Measurements from ENCODE around the gene KANTR. TPM values are rescaled to one million over a fixed set of nuclear protein-coding genes. Genes with fewer than 3 reads are reported as not detected.

The KANTR gene
- total RNA-seq, 2 donors from 2014 or later = 11.7 to 14.4 TPM

DNA sequence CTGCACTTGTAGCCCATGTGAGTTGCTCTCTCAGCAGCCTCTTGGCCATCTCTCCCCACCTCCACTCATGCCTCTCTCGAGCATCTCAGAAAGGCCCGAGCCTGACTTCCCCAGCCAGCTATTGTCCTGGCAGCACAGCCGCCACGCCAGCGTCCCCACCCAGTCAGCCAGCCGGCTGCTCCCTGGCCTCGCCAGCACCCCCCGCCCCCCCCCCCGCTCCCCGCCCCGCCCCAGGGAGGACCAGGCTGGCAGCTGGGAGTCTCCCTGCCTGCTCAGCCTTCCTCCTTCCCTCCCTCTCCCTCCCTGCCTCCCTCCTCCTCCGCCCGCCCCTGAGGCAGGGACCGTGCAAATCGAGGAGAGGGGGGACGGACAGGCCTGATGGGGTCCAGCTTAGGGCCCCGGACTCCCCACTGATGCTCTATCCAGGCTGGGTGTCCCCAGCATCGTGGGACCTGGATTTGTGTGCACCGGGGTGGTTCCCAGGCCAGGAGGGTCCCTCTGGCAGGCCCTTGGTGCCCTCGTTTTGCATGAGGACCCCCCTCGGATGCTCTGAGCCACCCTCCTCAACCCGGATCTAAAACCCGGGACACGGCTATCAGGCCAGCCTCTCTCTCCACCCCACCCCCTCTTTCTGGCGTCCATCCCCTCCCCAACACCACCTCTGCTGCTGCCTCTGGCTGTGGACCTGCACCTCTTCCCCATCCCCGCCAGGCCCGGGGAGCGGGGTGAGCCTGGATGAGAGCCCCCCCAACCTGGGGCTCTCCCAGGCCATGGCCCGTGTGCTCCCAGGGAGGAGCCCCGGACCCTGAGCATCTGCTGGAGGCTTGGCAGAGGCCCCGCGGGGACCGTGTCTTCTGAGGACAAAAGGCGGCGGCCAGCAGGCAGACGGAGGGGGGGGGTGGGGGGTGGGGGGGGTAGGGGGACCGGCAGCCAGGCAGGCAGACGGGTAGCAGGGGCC, 45.5 kb upstream of the KANTR start, which contains the start of gene GPR173:
Gene GPR173 (plus strand): TSS at position 621 of the 958 bp plus-strand sequence. CDS start 27,833 bp downstream, outside the sequence.
- H3K4me1 ChIP-seq (ENCODE audit: control insufficient read depth, insufficient read depth, low read length) = no peaks in the 10 kb centered on the region
- H3K36me3 Mint-ChIP-seq (ENCODE audit: low read depth) = no peaks in the 10 kb centered on the region
- no peaks in the 10 kb centered on the region for H3K27me3 Mint-ChIP-seq (ENCODE audit: insufficient read depth)
- H3K4me1 Mint-ChIP-seq = no peaks in the 10 kb centered on the region
- peak within 1 kb of the TSS; percentile 95 for H3K27ac ChIP-seq (ENCODE audit: low read depth, low read length)
- peak within 1 kb of the TSS; percentile 45 for H3K4me3 ChIP-seq (ENCODE audit: low read length)
- peak; percentile 85 for DNase-seq
- no peak within 1 kb of the TSS for H3K27ac Mint-ChIP-seq
- peak within 1 kb of the TSS; percentile 54 for H3K4me3 Mint-ChIP-seq
- H3K36me3 ChIP-seq (ENCODE audit: control insufficient read depth, insufficient read depth, low read length) = no peaks in the 10 kb centered on the region
- H3K27me3 ChIP-seq (ENCODE audit: control insufficient read depth, insufficient read depth, low read length, poor library complexity, severe bottlenecking) = no peaks in the 10 kb centered on the region
- 0 to 6% methylated on average over 1 to 21 of the region's 38 CpGs for WGBS, 2 experiments (ENCODE audit: insufficient coverage in 1 of 2, insufficient read length in 1 of 2)
- no peak within 1 kb of the TSS for H3K9ac ChIP-seq (ENCODE audit: extremely low read depth, low read length, poor library complexity, severe bottlenecking)
- H3K9me3 Mint-ChIP-seq = peaks cover 55% of the 10 kb centered on the region
- TF ChIP-seq, protein P1, sequence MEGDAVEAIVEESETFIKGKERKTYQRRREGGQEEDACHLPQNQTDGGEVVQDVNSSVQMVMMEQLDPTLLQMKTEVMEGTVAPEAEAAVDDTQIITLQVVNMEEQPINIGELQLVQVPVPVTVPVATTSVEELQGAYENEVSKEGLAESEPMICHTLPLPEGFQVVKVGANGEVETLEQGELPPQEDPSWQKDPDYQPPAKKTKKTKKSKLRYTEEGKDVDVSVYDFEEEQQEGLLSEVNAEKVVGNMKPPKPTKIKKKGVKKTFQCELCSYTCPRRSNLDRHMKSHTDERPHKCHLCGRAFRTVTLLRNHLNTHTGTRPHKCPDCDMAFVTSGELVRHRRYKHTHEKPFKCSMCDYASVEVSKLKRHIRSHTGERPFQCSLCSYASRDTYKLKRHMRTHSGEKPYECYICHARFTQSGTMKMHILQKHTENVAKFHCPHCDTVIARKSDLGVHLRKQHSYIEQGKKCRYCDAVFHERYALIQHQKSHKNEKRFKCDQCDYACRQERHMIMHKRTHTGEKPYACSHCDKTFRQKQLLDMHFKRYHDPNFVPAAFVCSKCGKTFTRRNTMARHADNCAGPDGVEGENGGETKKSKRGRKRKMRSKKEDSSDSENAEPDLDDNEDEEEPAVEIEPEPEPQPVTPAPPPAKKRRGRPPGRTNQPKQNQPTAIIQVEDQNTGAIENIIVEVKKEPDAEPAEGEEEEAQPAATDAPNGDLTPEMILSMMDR (conservative IDR thresholded peaks at IDR 0.05) = no peak
- H3K9me3 ChIP-seq (ENCODE audit: control insufficient read depth, low read length) = no peaks in the 10 kb centered on the region

DNA sequence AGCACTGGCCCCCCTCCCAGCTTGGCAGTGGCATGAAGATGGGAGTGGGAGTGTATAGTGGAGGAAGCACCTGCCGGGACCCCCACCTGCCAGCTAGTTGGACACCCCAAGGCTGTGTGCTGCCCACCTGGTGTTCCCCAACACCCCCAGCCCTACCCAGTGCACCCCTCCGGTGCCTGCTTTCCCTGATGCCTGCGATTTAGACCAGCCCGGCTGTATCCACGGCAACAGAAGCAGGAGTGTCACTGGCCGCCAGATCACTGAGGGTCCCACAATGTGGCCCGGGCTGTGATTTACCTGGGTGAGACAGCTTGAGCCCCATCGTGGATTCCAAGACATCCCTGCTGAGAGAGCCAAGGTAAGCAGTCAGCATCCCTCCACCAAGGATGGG, 44.8 kb upstream of the KANTR start:
- H3K9ac ChIP-seq (ENCODE audit: extremely low read depth, low read length, poor library complexity, severe bottlenecking) = no peak overlapping the region
- H3K4me3 ChIP-seq (ENCODE audit: low read length) = no peak overlapping the region
- no peaks in the 10 kb centered on the region for H3K4me1 ChIP-seq (ENCODE audit: control insufficient read depth, insufficient read depth, low read length)
- H3K27ac ChIP-seq (ENCODE audit: low read depth, low read length) = no peak overlapping the region
- H3K27me3 Mint-ChIP-seq (ENCODE audit: insufficient read depth) = no peaks in the 10 kb centered on the region
- peak overlapping the region; percentile 54 for H3K4me3 Mint-ChIP-seq
- DNase-seq = peak; percentile 50
- 17% methylated on average over 7 of the region's 8 CpGs; no CpG with 5 or more reads in 1 of the 2 experiments for WGBS, 2 experiments (ENCODE audit: insufficient coverage in 1 of 2, insufficient read length in 1 of 2)
- H3K27ac Mint-ChIP-seq = no peak overlapping the region
- H3K4me1 Mint-ChIP-seq = no peaks in the 10 kb centered on the region
- no peaks in the 10 kb centered on the region for H3K27me3 ChIP-seq (ENCODE audit: control insufficient read depth, insufficient read depth, low read length, poor library complexity, severe bottlenecking)
- peaks cover 51% of the 10 kb centered on the region for H3K9me3 Mint-ChIP-seq
- no peaks in the 10 kb centered on the region for H3K9me3 ChIP-seq (ENCODE audit: control insufficient read depth, low read length)
- H3K36me3 Mint-ChIP-seq (ENCODE audit: low read depth) = no peaks in the 10 kb centered on the region
- TF ChIP-seq, protein P1 (conservative IDR thresholded peaks at IDR 0.05) = no peak
- no peaks in the 10 kb centered on the region for H3K36me3 ChIP-seq (ENCODE audit: control insufficient read depth, insufficient read depth, low read length)

DNA sequence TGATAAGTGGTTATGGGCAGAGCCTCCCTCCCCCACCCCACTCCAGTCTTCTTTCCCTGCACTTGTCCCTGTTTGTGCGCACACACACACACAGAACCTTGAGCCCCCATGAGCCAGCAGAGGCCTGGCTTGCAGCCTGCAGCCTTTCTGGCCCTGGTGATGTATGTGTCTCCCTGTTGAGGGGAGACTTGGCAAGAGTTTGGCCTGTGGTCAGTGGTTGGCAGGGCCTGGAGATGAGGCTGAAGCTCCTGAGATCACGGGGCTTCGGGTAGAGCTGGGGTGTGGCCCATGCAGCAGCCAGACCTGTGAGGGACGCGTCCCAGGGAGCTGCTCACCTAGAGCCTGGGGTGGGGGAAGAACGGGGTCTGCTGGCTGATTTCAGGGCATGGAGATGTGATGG, 43.1 kb upstream of the KANTR start:
- Histone ChIP-seq H3K36me3 (ENCODE audit: control insufficient read depth, insufficient read depth, low read length) (no peaks in the 10 kb centered on the region), H3K4me3 (ENCODE audit: low read length) (no peak overlapping the region), H3K9me3 (ENCODE audit: control insufficient read depth, low read length) (no peaks in the 10 kb centered on the region), H3K4me1 (ENCODE audit: control insufficient read depth, insufficient read depth, low read length) (no peaks in the 10 kb centered on the region), H3K27ac (ENCODE audit: low read depth, low read length) (no peak overlapping the region), H3K9ac (ENCODE audit: extremely low read depth, low read length, poor library complexity, severe bottlenecking) (no peak overlapping the region), H3K27me3 (ENCODE audit: control insufficient read depth, insufficient read depth, low read length, poor library complexity, severe bottlenecking) (no peaks in the 10 kb centered on the region)
- Mint-ChIP-seq H3K27ac (no peak overlapping the region), H3K4me3 (no peak overlapping the region), H3K27me3 (ENCODE audit: insufficient read depth) (no peaks in the 10 kb centered on the region), H3K9me3 (peaks cover 37% of the 10 kb centered on the region), H3K4me1 (no peaks in the 10 kb centered on the region), H3K36me3 (ENCODE audit: low read depth) (no peaks in the 10 kb centered on the region)
- DNase-seq = no peak
- TF ChIP-seq, protein P1 (conservative IDR thresholded peaks at IDR 0.05) = no peak
- WGBS, 2 experiments (ENCODE audit: insufficient coverage in 1 of 2, insufficient read length in 1 of 2) = 97% methylated on average over 5 of the region's 6 CpGs; no CpG with 5 or more reads in 1 of the 2 experiments
